Transverse colon (tissue), 4 donors: ENCODE data around the gene SEM1.

Experiments
- CTCF ChIP-seq, 5 experiments: fragments of 200-600 bp in 3 of 5; fragments of 450-650 bp in 2 of 5; sonication (generic) in 3 of 5; IDR thresholded peaks; 1 replicate in 2 of 5; 2 replicates in 3 of 5; pipeline ENCODE4 v1.5.1; 2016 to 2017; ENCODE audit warnings: antibody characterized with exemption in 5 of 5, inconsistent platforms in 3 of 5, mild to moderate bottlenecking in 2 of 5, moderate library complexity in 1 of 5
- EP300 ChIP-seq: sonication (generic); formaldehyde crosslinking; IDR thresholded peaks from one replicate; pipeline ENCODE4 v1.6.1; 2017; ENCODE audit warnings: antibody characterized with exemption, low read depth
- POLR2A ChIP-seq: fragments of 450-650 bp; IDR thresholded peaks from one replicate; pipeline ENCODE4 v1.6.1; 2016; ENCODE audit warnings: antibody characterized with exemption, mild to moderate bottlenecking, moderate library complexity
- POLR2AphosphoS5 ChIP-seq, 3 donors: sonication (generic); formaldehyde crosslinking; IDR thresholded peaks; one replicate each; pipeline ENCODE4 v1.6.1; 2016; ENCODE audit warnings: antibody characterized with exemption in 3 of 3

DNA sequence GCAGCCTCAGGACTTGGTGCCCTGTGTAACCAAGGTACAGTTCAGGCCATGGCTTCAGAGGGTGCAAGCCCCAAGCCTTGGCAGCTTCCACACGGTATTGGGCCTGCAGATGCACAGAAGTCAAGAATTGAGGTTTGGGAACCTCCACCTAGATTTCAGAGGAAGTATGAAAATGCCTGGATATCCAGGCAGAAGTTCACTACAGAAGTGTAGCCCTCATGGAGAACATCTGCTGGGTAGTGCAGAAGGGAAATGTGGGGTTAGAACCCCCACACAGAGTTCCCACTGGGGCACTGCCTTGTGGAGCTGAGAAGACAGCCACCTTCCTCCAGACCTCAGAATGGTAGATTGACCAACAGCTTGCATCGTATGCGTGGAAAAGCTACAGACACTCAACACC is 3.4 kb upstream of the SEM1 start:
- TF ChIP-seq POLR2A = no peak
- TF ChIP-seq CTCF (IDR thresholded peaks at IDR 0.05) = no peak
- TF ChIP-seq EP300 = no peak
- no peak for TF ChIP-seq POLR2AphosphoS5 (IDR thresholded peaks at IDR 0.05)
